K562 (cell line): ENCODE results near the gene GMDS. TPM values are rescaled to one million over a fixed set of nuclear protein-coding genes. Genes with fewer than 3 reads are reported as not detected.

Experiments
- ATAC-seq: fragments of 200-7000 bp; cut with Tn5 transposase; 3 replicates; pipeline ENCODE4 v1.9.1; 2020; ENCODE audit warnings: moderate library complexity
- BruUV-seq: library from RNA; stranded (reverse); fragments of 400-500 nt; replicated peaks from 2 replicates; lab custom pipeline; 2021; lab: Mats Ljungman, UMichigan
- CTCF ChIA-PET: fragments of 300-600 bp; formaldehyde crosslinking; extraction: SDS; loops from one replicate; lab custom pipeline; 2021; ENCODE audit warnings: low intra/inter-chr PET ratio; lab: Yijun Ruan, JAX
- POLR2A ChIA-PET: fragments of 300-600, 350-650 bp; sonication (Branson Sonifier 250); formaldehyde crosslinking; extraction: SDS; loops from one replicate; lab custom pipeline; 2021; ENCODE audit warnings: antibody characterized with exemption, inconsistent platforms; lab: Yijun Ruan, JAX
- DNase-seq, 4 experiments: peaks; one replicate each; pipeline versions ENCODE4 v3.0.0 to v3.0.0-alpha.2; 2011 to 2018; ENCODE audit warnings: low spot score in 3 of 4, mixed read lengths in 3 of 4; ENCODE audit errors: extremely low read depth in 1 of 4
- FAIRE-seq: peaks from 2 replicates; lab custom pipeline; 2011; peaks lifted over from hg19 to GRCh38; lab: Jason Lieb, UNC
- H2AFZ ChIP-seq: 2 replicates; pipeline ENCODE4 v1.6.0; 2011; ENCODE audit warnings: low read depth, low read length, control low read depth, inconsistent platforms
- H3K27ac ChIP-seq: fragments of 200-600 bp; 3 replicates; pipeline ENCODE4 v1.8.0; 2011; ENCODE audit warnings: low read depth, mild to moderate bottlenecking, control low read depth, inconsistent platforms, low read length, moderate library complexity, mixed read lengths; ENCODE audit errors: extremely low read depth
- H3K27me3 ChIP-seq, 2 experiments: fragments of 300-600 bp in 1 of 2; 2 replicates in 1 of 2; 3 replicates in 1 of 2; pipeline versions ENCODE4 v1.6.0 to v1.8.0; 2011; ENCODE audit warnings: inconsistent platforms in 2 of 2, low read length in 2 of 2, mild to moderate bottlenecking in 1 of 2, mixed read lengths in 1 of 2, moderate library complexity in 1 of 2; ENCODE audit not compliant: control insufficient read depth in 2 of 2, insufficient read depth in 2 of 2
- H3K36me3 ChIP-seq: fragments of 300-600 bp; 3 replicates; pipeline ENCODE4 v1.8.0; 2011; ENCODE audit warnings: mild to moderate bottlenecking, low read length, inconsistent platforms; ENCODE audit not compliant: control insufficient read depth, insufficient read depth
- H3K4me1 ChIP-seq, 2 experiments: fragments of 200-600 bp in 1 of 2; replicated peaks in 1 of 2; 2 replicates in 1 of 2; 3 replicates in 1 of 2; pipeline versions ENCODE4 v1.5.1 to v1.8.0; 2011; ENCODE audit warnings: inconsistent platforms in 2 of 2, low read length in 2 of 2, mild to moderate bottlenecking in 1 of 2, mixed read lengths in 1 of 2, moderate library complexity in 1 of 2; ENCODE audit not compliant: control insufficient read depth in 2 of 2, insufficient read depth in 2 of 2
- H3K4me2 ChIP-seq: 2 replicates; pipeline ENCODE4 v1.6.1; 2011; ENCODE audit warnings: low read length, control low read depth, inconsistent platforms, mixed read lengths; ENCODE audit not compliant: insufficient read depth
- H3K4me3 ChIP-seq: fragments of 200-600 bp; sonication (generic), shearing (Covaris generic); 2 replicates; pipeline ENCODE4 v1.5.1; 2016; ENCODE audit warnings: control low read depth, inconsistent platforms
- H3K79me2 ChIP-seq: fragments of 200-600 bp; 3 replicates; pipeline ENCODE4 v1.8.0; 2011; ENCODE audit warnings: low read length, inconsistent platforms; ENCODE audit not compliant: control insufficient read depth, insufficient read depth
- H3K9ac ChIP-seq, 2 experiments: 2 replicates each; pipeline versions ENCODE4 v1.6.0 to v1.6.1; 2011; ENCODE audit warnings: low read depth in 2 of 2, low read length in 2 of 2, control low read depth in 1 of 2, inconsistent platforms in 1 of 2, mild to moderate bottlenecking in 1 of 2, mixed read lengths in 1 of 2; ENCODE audit not compliant: insufficient read depth in 1 of 2
- H3K9me1 ChIP-seq: one replicate; pipeline ENCODE4 v1.6.0; 2011; ENCODE audit warnings: inconsistent platforms, mild to moderate bottlenecking, low read length, moderate library complexity; ENCODE audit not compliant: control insufficient read depth, insufficient read depth
- H3K9me3 ChIP-seq: replicated peaks from 2 replicates; pipeline ENCODE4 v1.5.1; 2011; ENCODE audit warnings: low read depth, low read length, inconsistent platforms; ENCODE audit not compliant: control insufficient read depth, insufficient read depth
- H4K20me1 ChIP-seq: replicated peaks from 2 replicates; pipeline ENCODE4 v1.6.1; 2011; ENCODE audit warnings: low read length, inconsistent platforms, mixed read lengths; ENCODE audit not compliant: control insufficient read depth, insufficient read depth
- CBX5 ChIP-seq: IDR thresholded peaks from 2 replicates; pipeline ENCODE4 v1.6.1; 2014; ENCODE audit warnings: low read depth, borderline replicate concordance
- FOSL1 ChIP-seq: fragments of 200-800 bp; sonication (Bioruptor generic); conservative IDR thresholded peaks from 2 replicates; pipeline ENCODE4 v1.6.1; 2016; ENCODE audit warnings: missing genetic modification characterization, missing compliant biosample characterization
- POLR3A ChIP-seq: IDR thresholded peaks from 2 replicates; pipeline ENCODE4 v1.6.1; 2011; ENCODE audit warnings: borderline replicate concordance, mild to moderate bottlenecking, moderate library complexity; ENCODE audit not compliant: insufficient read length, insufficient read depth; ENCODE audit errors: extremely low read depth
- POLR3G ChIP-seq: IDR thresholded peaks from 2 replicates; pipeline ENCODE4 v1.6.1; 2011; ENCODE audit not compliant: insufficient read length, insufficient replicate concordance; ENCODE audit errors: extremely low read depth
- SRF ChIP-seq, 2 experiments: fragments of 250-450, 450-650 bp in 1 of 2; sonication (Bioruptor Pico) in 1 of 2; sonication (generic) in 1 of 2; formaldehyde crosslinking; IDR thresholded peaks; 2 replicates each; pipeline versions ENCODE4 v1.5.0 to v1.5.1; 2020 to 2022; ENCODE audit warnings: mild to moderate bottlenecking in 1 of 2, missing genetic modification reagents in 1 of 2
- THRAP3 ChIP-seq: fragments of 450-650 bp; IDR thresholded peaks from 2 replicates; pipeline ENCODE4 v1.6.1; 2016; ENCODE audit warnings: mild to moderate bottlenecking, inconsistent platforms, borderline replicate concordance
- WGBS: fragments of 100-300 bp; shearing (Covaris generic); methylation state at CpG from one replicate; pipeline ENCODE4 v1.1.6; 2016; ENCODE audit warnings: low coverage, mixed read lengths; ENCODE audit not compliant: insufficient coverage; ENCODE audit errors: missing lambda C conversion rate; 5-methylcytosine and 5-hydroxymethylcytosine counted together
- in situ Hi-C: fragments of 300-500 bp; cut with MboI; formaldehyde crosslinking; loops from 4 replicates; pipeline ENCODE4 v1.15.0; 2018; ENCODE audit warnings: inconsistent platforms, mixed read lengths
- intact Hi-C: fragments of 100-400 bp; cut with micrococcal nuclease; formaldehyde crosslinking; loops from 2 replicates; pipeline ENCODE4 v1.14.2; 2022
- polyA plus RNA-seq, 8 experiments: library from polyadenylated mRNA; depleted of rRNA in 4 of 8; stranded (reverse) in 5 of 8; unstranded in 3 of 8; fragments of >200 nt; fragmentation: Nextera tagmentation in 2 of 8; fragmentation: Illumina TruSeq in 1 of 8; extraction: Ambion mirVana in 2 of 8; extraction: Trizol in 1 of 8; gene quantifications; 2 replicates each; pipeline versions ENCODE4 v1.2.1 to v1.2.3, GENCODE V29; 2011 to 2014; ENCODE audit warnings: inconsistent platforms in 1 of 8, missing spikeins in 1 of 8
- total RNA-seq, 7 experiments: library from RNA; depleted of rRNA in 6 of 7; stranded (reverse); fragments of >200 nt in 6 of 7; fragmentation: Illumina TruSeq in 2 of 7; extraction: Trizol in 2 of 7; gene quantifications; 2 replicates each; pipeline versions ENCODE4 v1.2.1 to v1.2.3, GENCODE V29; 2011 to 2021; ENCODE audit warnings: low replicate concordance in 1 of 7
- TF ChIP-seq, protein P1 (sequence below): fragments of 250-450 bp; sonication (Bioruptor Pico); IDR thresholded peaks from 2 replicates; pipeline ENCODE4 v1.5.0; 2022; ENCODE audit warnings: mild to moderate bottlenecking
- TF ChIP-seq, protein P2 (sequence below): IDR thresholded peaks from 2 replicates; pipeline ENCODE4 v1.6.1; 2011; ENCODE audit warnings: borderline replicate concordance, low read depth, mild to moderate bottlenecking, moderate library complexity, low read length; ENCODE audit not compliant: insufficient read depth, poor library complexity, severe bottlenecking
- TF ChIP-seq, protein P3 (sequence below): fragments of 450-650 bp; IDR thresholded peaks from 2 replicates; pipeline ENCODE4 v1.6.1; 2016; ENCODE audit warnings: low read depth

GMDS gene
- total and polyA plus RNA-seq, 9 of the 15 experiments (the other 6 are each of a cell fraction or from before 2014, with no cell fraction given) = 0.48 to 31.8 (median 13.4) TPM

DNA sequence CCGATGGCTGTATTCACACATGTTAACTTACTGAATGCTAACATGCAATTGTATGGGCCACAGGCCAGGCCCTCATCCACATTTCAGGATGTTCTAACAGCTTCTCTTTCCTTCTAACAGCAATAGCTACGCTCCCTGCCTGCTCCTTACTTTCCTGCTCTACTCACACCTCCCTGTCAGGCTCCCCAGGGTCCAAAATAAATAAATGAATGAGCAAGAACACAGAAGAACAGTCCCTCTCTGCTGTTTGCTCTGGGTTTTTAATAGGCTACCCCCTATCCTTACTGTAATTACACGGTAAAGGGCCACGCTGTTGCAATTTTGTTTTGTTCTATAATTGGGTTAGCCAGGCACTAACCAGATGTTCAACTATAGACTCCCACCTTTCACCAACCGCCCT, 135.6 kb downstream of the GMDS start:
- no peaks in the 10 kb centered on the region for H3K9me3 ChIP-seq
- no TSS peak for BruUV-seq
- no peaks in the 10 kb centered on the region; a peak in 1 of 5 replicates for H3K27me3 ChIP-seq
- no peak overlapping the region for H3K4me3 ChIP-seq
- H3K27ac ChIP-seq = no peak overlapping the region
- H3K9me1 ChIP-seq = no peaks in the 10 kb centered on the region
- no peak overlapping the region for H3K9ac ChIP-seq
- H3K4me1 ChIP-seq = no peaks in the 10 kb centered on the region
- intact Hi-C loops = loop anchor here (10.0 kb wide), 2 partner anchors 215 to 245 kb away; no protein-coding TSS in a partner anchor
- in situ Hi-C loops = no loop called here
- H3K79me2 ChIP-seq = no peaks in the 10 kb centered on the region
- ChIA-PET CTCF (no interaction called here), POLR2A (interaction anchor here (0.6 to 1.2 kb wide), 4 partner anchors 11 to 595 kb away, joined by 3 to 5 read pairs (median 4); no protein-coding TSS in a partner anchor)
- 17% methylated on average over 5 of the region's 5 CpGs for WGBS
- no peak overlapping the region for H2AFZ ChIP-seq
- no peak for DNase-seq
- no peak overlapping the region for H3K4me2 ChIP-seq
- FAIRE-seq = no peak
- H3K36me3 ChIP-seq = no peaks in the 10 kb centered on the region
- no peak for ATAC-seq
- no peaks in the 10 kb centered on the region for H4K20me1 ChIP-seq
- TF ChIP-seq POLR3A (no peak), THRAP3 (no peak), FOSL1 (tag) (no peak), CBX5 (no peak), SRF (CRISPR knock-in tag; IDR thresholded peaks at IDR 0.05) (no peak), POLR3G (no peak)
- TF ChIP-seq, protein P1, sequence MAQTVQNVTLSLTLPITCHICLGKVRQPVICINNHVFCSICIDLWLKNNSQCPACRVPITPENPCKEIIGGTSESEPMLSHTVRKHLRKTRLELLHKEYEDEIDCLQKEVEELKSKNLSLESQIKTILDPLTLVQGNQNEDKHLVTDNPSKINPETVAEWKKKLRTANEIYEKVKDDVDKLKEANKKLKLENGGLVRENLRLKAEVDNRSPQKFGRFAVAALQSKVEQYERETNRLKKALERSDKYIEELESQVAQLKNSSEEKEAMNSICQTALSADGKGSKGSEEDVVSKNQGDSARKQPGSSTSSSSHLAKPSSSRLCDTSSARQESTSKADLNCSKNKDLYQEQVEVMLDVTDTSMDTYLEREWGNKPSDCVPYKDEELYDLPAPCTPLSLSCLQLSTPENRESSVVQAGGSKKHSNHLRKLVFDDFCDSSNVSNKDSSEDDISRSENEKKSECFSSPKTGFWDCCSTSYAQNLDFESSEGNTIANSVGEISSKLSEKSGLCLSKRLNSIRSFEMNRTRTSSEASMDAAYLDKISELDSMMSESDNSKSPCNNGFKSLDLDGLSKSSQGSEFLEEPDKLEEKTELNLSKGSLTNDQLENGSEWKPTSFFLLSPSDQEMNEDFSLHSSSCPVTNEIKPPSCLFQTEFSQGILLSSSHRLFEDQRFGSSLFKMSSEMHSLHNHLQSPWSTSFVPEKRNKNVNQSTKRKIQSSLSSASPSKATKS (CRISPR knock-in tag) = no peak
- TF ChIP-seq, protein P2, sequence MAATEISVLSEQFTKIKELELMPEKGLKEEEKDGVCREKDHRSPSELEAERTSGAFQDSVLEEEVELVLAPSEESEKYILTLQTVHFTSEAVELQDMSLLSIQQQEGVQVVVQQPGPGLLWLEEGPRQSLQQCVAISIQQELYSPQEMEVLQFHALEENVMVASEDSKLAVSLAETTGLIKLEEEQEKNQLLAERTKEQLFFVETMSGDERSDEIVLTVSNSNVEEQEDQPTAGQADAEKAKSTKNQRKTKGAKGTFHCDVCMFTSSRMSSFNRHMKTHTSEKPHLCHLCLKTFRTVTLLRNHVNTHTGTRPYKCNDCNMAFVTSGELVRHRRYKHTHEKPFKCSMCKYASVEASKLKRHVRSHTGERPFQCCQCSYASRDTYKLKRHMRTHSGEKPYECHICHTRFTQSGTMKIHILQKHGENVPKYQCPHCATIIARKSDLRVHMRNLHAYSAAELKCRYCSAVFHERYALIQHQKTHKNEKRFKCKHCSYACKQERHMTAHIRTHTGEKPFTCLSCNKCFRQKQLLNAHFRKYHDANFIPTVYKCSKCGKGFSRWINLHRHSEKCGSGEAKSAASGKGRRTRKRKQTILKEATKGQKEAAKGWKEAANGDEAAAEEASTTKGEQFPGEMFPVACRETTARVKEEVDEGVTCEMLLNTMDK = no peak
- TF ChIP-seq, protein P3, sequence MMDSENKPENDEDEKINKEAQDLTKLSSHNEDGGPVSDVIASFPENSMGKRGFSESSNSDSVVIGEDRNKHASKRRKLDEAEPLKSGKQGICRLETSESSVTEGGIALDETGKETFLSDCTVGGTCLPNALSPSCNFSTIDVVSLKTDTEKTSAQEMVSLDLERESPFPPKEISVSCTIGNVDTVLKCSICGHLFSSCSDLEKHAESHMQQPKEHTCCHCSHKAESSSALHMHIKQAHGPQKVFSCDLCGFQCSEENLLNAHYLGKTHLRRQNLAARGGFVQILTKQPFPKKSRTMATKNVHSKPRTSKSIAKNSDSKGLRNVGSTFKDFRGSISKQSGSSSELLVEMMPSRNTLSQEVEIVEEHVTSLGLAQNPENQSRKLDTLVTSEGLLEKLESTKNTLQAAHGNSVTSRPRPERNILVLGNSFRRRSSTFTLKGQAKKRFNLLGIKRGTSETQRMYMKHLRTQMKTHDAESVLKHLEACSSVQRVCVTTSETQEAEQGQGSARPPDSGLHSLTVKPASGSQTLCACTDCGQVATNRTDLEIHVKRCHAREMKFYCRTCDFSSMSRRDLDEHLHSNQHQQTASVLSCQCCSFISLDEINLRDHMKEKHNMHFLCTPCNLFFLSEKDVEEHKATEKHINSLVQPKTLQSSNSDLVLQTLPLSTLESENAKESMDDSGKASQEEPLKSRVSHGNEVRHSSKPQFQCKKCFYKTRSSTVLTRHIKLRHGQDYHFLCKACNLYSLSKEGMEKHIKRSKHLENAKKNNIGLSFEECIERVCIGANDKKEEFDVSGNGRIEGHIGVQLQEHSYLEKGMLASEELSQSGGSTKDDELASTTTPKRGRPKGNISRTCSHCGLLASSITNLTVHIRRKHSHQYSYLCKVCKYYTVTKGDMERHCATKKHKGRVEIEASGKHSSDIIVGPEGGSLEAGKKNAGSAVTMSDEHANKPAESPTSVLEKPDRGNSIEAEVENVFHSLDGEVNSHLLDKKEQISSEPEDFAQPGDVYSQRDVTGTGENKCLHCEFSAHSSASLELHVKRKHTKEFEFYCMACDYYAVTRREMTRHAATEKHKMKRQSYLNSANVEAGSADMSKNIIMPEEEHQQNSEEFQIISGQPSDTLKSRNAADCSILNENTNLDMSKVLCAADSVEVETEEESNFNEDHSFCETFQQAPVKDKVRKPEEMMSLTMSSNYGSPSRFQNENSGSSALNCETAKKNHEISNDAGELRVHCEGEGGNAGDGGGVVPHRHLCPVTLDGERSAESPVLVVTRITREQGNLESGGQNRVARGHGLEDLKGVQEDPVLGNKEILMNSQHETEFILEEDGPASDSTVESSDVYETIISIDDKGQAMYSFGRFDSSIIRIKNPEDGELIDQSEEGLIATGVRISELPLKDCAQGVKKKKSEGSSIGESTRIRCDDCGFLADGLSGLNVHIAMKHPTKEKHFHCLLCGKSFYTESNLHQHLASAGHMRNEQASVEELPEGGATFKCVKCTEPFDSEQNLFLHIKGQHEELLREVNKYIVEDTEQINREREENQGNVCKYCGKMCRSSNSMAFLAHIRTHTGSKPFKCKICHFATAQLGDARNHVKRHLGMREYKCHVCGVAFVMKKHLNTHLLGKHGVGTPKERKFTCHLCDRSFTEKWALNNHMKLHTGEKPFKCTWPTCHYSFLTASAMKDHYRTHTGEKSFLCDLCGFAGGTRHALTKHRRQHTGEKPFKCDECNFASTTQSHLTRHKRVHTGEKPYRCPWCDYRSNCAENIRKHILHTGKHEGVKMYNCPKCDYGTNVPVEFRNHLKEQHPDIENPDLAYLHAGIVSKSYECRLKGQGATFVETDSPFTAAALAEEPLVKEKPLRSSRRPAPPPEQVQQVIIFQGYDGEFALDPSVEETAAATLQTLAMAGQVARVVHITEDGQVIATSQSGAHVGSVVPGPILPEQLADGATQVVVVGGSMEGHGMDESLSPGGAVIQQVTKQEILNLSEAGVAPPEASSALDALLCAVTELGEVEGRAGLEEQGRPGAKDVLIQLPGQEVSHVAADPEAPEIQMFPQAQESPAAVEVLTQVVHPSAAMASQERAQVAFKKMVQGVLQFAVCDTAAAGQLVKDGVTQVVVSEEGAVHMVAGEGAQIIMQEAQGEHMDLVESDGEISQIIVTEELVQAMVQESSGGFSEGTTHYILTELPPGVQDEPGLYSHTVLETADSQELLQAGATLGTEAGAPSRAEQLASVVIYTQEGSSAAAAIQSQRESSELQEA = no peak
